HepG2 (cell line): ENCODE data around the gene ARVCF. TPM values are rescaled to one million over a fixed set of nuclear protein-coding genes. Genes with fewer than 3 reads are reported as not detected.

Source experiments
- ARID4A ChIP-seq: sonication (generic); formaldehyde crosslinking; IDR thresholded peaks from 2 replicates; pipeline ENCODE4 v1.5.0; 2020; ENCODE audit warnings: mild to moderate bottlenecking, missing genetic modification reagents, borderline replicate concordance
- ATF5 ChIP-seq: sonication (generic); formaldehyde crosslinking; IDR thresholded peaks from 2 replicates; pipeline ENCODE4 v1.4.0; 2020; ENCODE audit warnings: mild to moderate bottlenecking, low read depth, missing genetic modification reagents
- HDAC1 ChIP-seq: sonication (generic); formaldehyde crosslinking; IDR thresholded peaks from 2 replicates; pipeline ENCODE4 v1.5.1; 2020; ENCODE audit warnings: mild to moderate bottlenecking, missing genetic modification reagents
- ZBED4 ChIP-seq: sonication (generic); formaldehyde crosslinking; IDR thresholded peaks from 2 replicates; pipeline ENCODE4 v1.4.0; 2020; ENCODE audit warnings: missing genetic modification reagents, borderline replicate concordance
- ZEB1 ChIP-seq: IDR thresholded peaks from 2 replicates; pipeline ENCODE4 v1.6.1; 2012; ENCODE audit warnings: mild to moderate bottlenecking, low read depth, inconsistent platforms; ENCODE audit not compliant: insufficient replicate concordance
- ZNF264 ChIP-seq: sonication (generic); formaldehyde crosslinking; IDR thresholded peaks from 2 replicates; pipeline ENCODE4 v1.4.0; 2020; ENCODE audit warnings: missing genetic modification reagents
- ZNF3 ChIP-seq: IDR thresholded peaks from 2 replicates; pipeline ENCODE4 v1.7.0; 2017; ENCODE audit warnings: inconsistent platforms
- ZNF333 ChIP-seq: sonication (generic); formaldehyde crosslinking; IDR thresholded peaks from 2 replicates; pipeline ENCODE4 v1.4.0; 2020; ENCODE audit warnings: mild to moderate bottlenecking, missing genetic modification reagents, borderline replicate concordance
- ZNF564 ChIP-seq: sonication (generic); formaldehyde crosslinking; IDR thresholded peaks from 2 replicates; pipeline ENCODE4 v1.8.1; 2023; ENCODE audit warnings: mild to moderate bottlenecking, missing genetic modification reagents
- polyA plus RNA-seq, 8 experiments: library from polyadenylated mRNA; depleted of rRNA in 3 of 8; stranded (reverse) in 7 of 8; unstranded in 1 of 8; fragments of >200 nt; fragmentation: Illumina TruSeq in 4 of 8; extraction: Trizol in 4 of 8; gene quantifications; 2 replicates each; pipeline versions ENCODE4 v1.2.1 to v1.2.3, GENCODE V29; 2011 to 2016; ENCODE audit warnings: low read depth in 4 of 8, missing spikeins in 1 of 8, mixed read lengths in 1 of 8; ENCODE audit not compliant: insufficient read depth in 1 of 8
- total RNA-seq, 5 experiments: library from RNA; depleted of rRNA; stranded (reverse); fragments of >200 nt; fragmentation: Illumina TruSeq; extraction: Trizol; gene quantifications; 2 replicates each; pipeline ENCODE4 v1.2.3, GENCODE V29; 2016; ENCODE audit warnings: low read depth in 1 of 5
- TF ChIP-seq, protein P1 (sequence below): sonication (generic); formaldehyde crosslinking; IDR thresholded peaks from 2 replicates; pipeline ENCODE4 v1.4.0; 2020; ENCODE audit warnings: missing genetic modification reagents, borderline replicate concordance
- TF ChIP-seq, protein P2 (sequence below): sonication (generic); formaldehyde crosslinking; IDR thresholded peaks from 2 replicates; pipeline ENCODE4 v1.5.1; 2020; ENCODE audit warnings: mild to moderate bottlenecking, missing genetic modification reagents, moderate library complexity

The ARVCF gene
- total and polyA plus RNA-seq, 2 of the 13 experiments (the other 11 are each of a cell fraction or from before 2014, with no cell fraction given): 16.4 to 17.7 TPM

GRCh38 chr22:20015971-20016733, 471 bp downstream of the ARVCF start (continued):
- TF ChIP-seq ZNF564: no peak
- TF ChIP-seq HDAC1 (CRISPR knock-in tag): peak; percentile 56; the same call in 1 of the 2 replicates
- TF ChIP-seq ATF5 (CRISPR knock-in tag): no peak
- TF ChIP-seq ZNF264 (CRISPR knock-in tag): no peak
- TF ChIP-seq ZBED4 (CRISPR knock-in tag): peak; percentile 48; the same call in 1 of the 2 replicates
- TF ChIP-seq, protein P1, sequence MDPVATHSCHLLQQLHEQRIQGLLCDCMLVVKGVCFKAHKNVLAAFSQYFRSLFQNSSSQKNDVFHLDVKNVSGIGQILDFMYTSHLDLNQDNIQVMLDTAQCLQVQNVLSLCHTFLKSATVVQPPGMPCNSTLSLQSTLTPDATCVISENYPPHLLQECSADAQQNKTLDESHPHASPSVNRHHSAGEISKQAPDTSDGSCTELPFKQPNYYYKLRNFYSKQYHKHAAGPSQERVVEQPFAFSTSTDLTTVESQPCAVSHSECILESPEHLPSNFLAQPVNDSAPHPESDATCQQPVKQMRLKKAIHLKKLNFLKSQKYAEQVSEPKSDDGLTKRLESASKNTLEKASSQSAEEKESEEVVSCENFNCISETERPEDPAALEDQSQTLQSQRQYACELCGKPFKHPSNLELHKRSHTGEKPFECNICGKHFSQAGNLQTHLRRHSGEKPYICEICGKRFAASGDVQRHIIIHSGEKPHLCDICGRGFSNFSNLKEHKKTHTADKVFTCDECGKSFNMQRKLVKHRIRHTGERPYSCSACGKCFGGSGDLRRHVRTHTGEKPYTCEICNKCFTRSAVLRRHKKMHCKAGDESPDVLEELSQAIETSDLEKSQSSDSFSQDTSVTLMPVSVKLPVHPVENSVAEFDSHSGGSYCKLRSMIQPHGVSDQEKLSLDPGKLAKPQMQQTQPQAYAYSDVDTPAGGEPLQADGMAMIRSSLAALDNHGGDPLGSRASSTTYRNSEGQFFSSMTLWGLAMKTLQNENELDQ (CRISPR knock-in tag): no peak
- TF ChIP-seq ZEB1: no peak
- TF ChIP-seq ZNF3 (CRISPR knock-in tag): no peak
- peak; percentile 57; the same call in 1 of the 2 replicates for TF ChIP-seq ZNF333 (CRISPR knock-in tag)
- peak; percentile 50; the same call in 1 of the 2 replicates for TF ChIP-seq ARID4A (CRISPR knock-in tag)
- TF ChIP-seq, protein P2, sequence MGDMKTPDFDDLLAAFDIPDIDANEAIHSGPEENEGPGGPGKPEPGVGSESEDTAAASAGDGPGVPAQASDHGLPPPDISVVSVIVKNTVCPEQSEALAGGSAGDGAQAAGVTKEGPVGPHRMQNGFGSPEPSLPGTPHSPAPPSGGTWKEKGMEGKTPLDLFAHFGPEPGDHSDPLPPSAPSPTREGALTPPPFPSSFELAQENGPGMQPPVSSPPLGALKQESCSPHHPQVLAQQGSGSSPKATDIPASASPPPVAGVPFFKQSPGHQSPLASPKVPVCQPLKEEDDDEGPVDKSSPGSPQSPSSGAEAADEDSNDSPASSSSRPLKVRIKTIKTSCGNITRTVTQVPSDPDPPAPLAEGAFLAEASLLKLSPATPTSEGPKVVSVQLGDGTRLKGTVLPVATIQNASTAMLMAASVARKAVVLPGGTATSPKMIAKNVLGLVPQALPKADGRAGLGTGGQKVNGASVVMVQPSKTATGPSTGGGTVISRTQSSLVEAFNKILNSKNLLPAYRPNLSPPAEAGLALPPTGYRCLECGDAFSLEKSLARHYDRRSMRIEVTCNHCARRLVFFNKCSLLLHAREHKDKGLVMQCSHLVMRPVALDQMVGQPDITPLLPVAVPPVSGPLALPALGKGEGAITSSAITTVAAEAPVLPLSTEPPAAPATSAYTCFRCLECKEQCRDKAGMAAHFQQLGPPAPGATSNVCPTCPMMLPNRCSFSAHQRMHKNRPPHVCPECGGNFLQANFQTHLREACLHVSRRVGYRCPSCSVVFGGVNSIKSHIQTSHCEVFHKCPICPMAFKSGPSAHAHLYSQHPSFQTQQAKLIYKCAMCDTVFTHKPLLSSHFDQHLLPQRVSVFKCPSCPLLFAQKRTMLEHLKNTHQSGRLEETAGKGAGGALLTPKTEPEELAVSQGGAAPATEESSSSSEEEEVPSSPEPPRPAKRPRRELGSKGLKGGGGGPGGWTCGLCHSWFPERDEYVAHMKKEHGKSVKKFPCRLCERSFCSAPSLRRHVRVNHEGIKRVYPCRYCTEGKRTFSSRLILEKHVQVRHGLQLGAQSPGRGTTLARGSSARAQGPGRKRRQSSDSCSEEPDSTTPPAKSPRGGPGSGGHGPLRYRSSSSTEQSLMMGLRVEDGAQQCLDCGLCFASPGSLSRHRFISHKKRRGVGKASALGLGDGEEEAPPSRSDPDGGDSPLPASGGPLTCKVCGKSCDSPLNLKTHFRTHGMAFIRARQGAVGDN (CRISPR knock-in tag): peak; percentile 47
